A549 (cell line): ENCODE data around the gene TENT5A. TPM values are rescaled to one million over a fixed set of nuclear protein-coding genes. Genes with fewer than 3 reads are reported as not detected.

ENCODE experiments used
- ATAC-seq, 2 experiments: fragments of 200-7000 bp in 1 of 2; fragments of >200 bp in 1 of 2; cut with Nextera tagmentation in 1 of 2; cut with Tn5 transposase in 1 of 2; 3 replicates each; pipeline versions ENCODE4 v1.8.0 to v1.9.1; 2018 to 2020; ENCODE audit warnings: mild to moderate bottlenecking in 1 of 2, moderate library complexity in 1 of 2
- CTCF ChIA-PET: fragments of 300-600 bp; sonication (Branson Sonifier 250); formaldehyde crosslinking; extraction: SDS; loops from one replicate; lab custom pipeline; 2021; ENCODE audit warnings: antibody characterized with exemption, inconsistent platforms; lab: Yijun Ruan, JAX
- POLR2A ChIA-PET: fragments of 350-600 bp; formaldehyde crosslinking; extraction: SDS; loops from one replicate; lab custom pipeline; 2021; ENCODE audit warnings: antibody characterized with exemption, inconsistent platforms; lab: Yijun Ruan, JAX
- DNase-seq, 2 experiments: peaks; one replicate each; pipeline versions ENCODE4 v3.0.0 to v3.0.0-alpha.2; 2011 to 2016; ENCODE audit warnings: low read depth in 1 of 2, low spot score in 1 of 2
- FAIRE-seq: peaks from 2 replicates; lab custom pipeline; 2011; peaks lifted over from hg19 to GRCh38; lab: Jason Lieb, UNC
- H3K27ac ChIP-seq, 2 experiments: fragments of >200 bp; sonication (Bioruptor Twin); formaldehyde crosslinking; 3 replicates each; pipeline ENCODE4 v1.5.1; 2016 to 2017
- H3K4me1 ChIP-seq: fragments of >200 bp; sonication (Bioruptor Twin); formaldehyde crosslinking; 3 replicates; pipeline ENCODE4 v1.6.1; 2016
- H3K4me2 ChIP-seq: fragments of >200 bp; sonication (Bioruptor Twin); formaldehyde crosslinking; 3 replicates; pipeline ENCODE4 v1.6.1; 2016
- H3K4me3 ChIP-seq: fragments of >200 bp; sonication (Bioruptor Twin); formaldehyde crosslinking; 3 replicates; pipeline ENCODE4 v1.5.1; 2016
- H3K9me3 ChIP-seq: fragments of >200 bp; sonication (Bioruptor Twin); formaldehyde crosslinking; 3 replicates; pipeline ENCODE4 v1.6.1; 2016
- ATOH8 ChIP-seq: fragments of 250-450 bp; sonication (Bioruptor Pico); IDR thresholded peaks from 2 replicates; pipeline ENCODE4 v1.5.0; 2020; ENCODE audit warnings: low read depth, mild to moderate bottlenecking, moderate library complexity
- BCL3 ChIP-seq: fragments of >200 bp; sonication (Bioruptor Twin); formaldehyde crosslinking; IDR thresholded peaks from 3 replicates; pipeline ENCODE4 v1.6.1; 2016
- CBX2 ChIP-seq: fragments of 200-600 bp; sonication (generic); IDR thresholded peaks from 2 replicates; pipeline ENCODE4 v1.6.1; 2016; ENCODE audit warnings: low read depth, mild to moderate bottlenecking, borderline replicate concordance
- CBX8 ChIP-seq: fragments of 200-600 bp; sonication (generic); IDR thresholded peaks from 2 replicates; pipeline ENCODE4 v1.6.1; 2016
- CHD4 ChIP-seq: fragments of 200-600 bp; sonication (generic); IDR thresholded peaks from 2 replicates; pipeline ENCODE4 v1.6.1; 2016; ENCODE audit warnings: antibody characterized with exemption, mild to moderate bottlenecking, borderline replicate concordance
- ELK1 ChIP-seq: fragments of 150-350 bp; IDR thresholded peaks from 2 replicates; pipeline ENCODE4 v1.6.1; 2014; ENCODE audit warnings: low read depth, mild to moderate bottlenecking, low read length
- ESRRA ChIP-seq: fragments of 150-350 bp; IDR thresholded peaks from 2 replicates; pipeline ENCODE4 v1.6.1; 2014; ENCODE audit warnings: mild to moderate bottlenecking, low read length, borderline replicate concordance
- HOXB5 ChIP-seq: fragments of 250-450 bp; sonication (Bioruptor Pico); IDR thresholded peaks from 2 replicates; pipeline ENCODE4 v1.5.0; 2020; ENCODE audit warnings: mild to moderate bottlenecking, moderate library complexity
- JUN ChIP-seq, 2 experiments: fragments of >200 bp; sonication (Bioruptor Twin); formaldehyde crosslinking; IDR thresholded peaks; 2 replicates in 1 of 2; 3 replicates in 1 of 2; pipeline ENCODE4 v1.6.1; 2016 to 2017
- JUNB ChIP-seq: fragments of >200 bp; sonication (Bioruptor Twin); formaldehyde crosslinking; IDR thresholded peaks from 2 replicates; pipeline ENCODE4 v1.6.1; 2016
- MAFK ChIP-seq: fragments of 450-650 bp; IDR thresholded peaks from 2 replicates; pipeline ENCODE4 v1.6.1; 2014; ENCODE audit not compliant: partially characterized antibody
- MYC ChIP-seq: IDR thresholded peaks from 2 replicates; pipeline ENCODE4 v1.6.1; 2012; ENCODE audit warnings: mild to moderate bottlenecking, inconsistent platforms, low read length, improper control_type of control experiment, borderline replicate concordance
- PBX3 ChIP-seq: IDR thresholded peaks from 2 replicates; pipeline ENCODE4 v1.6.1; 2012
- PHF8 ChIP-seq: fragments of 200-600 bp; sonication (generic); IDR thresholded peaks from 2 replicates; pipeline ENCODE4 v1.6.1; 2016; ENCODE audit warnings: low read depth, mild to moderate bottlenecking, antibody characterized with exemption, moderate library complexity, borderline replicate concordance
- POLR2AphosphoS2 ChIP-seq: conservative IDR thresholded peaks from 2 replicates; pipeline ENCODE4 v1.6.1; 2012; ENCODE audit warnings: low read length, improper control_type of control experiment, inconsistent platforms
- RAD21 ChIP-seq, 2 experiments: fragments of >200 bp in 1 of 2; sonication (Bioruptor Twin) in 1 of 2; formaldehyde crosslinking in 1 of 2; IDR thresholded peaks in 1 of 2; conservative IDR thresholded peaks in 1 of 2; 2 replicates in 1 of 2; 3 replicates in 1 of 2; pipeline ENCODE4 v1.6.1; 2012 to 2018; ENCODE audit warnings: inconsistent platforms in 1 of 2
- RCOR1 ChIP-seq: fragments of 150-350 bp; IDR thresholded peaks from 2 replicates; pipeline ENCODE4 v1.6.1; 2014; ENCODE audit warnings: antibody characterized with exemption, low read length, low read depth
- REST ChIP-seq: fragments of 200-600 bp; sonication (generic); IDR thresholded peaks from 2 replicates; pipeline ENCODE4 v1.6.1; 2016; ENCODE audit warnings: antibody characterized with exemption, mild to moderate bottlenecking, moderate library complexity
- TFCP2L1 ChIP-seq: fragments of 250-450 bp; sonication (Bioruptor Pico); IDR thresholded peaks from 2 replicates; pipeline ENCODE4 v1.5.0; 2021; ENCODE audit warnings: mild to moderate bottlenecking
- ZFP36 ChIP-seq: fragments of 450-650 bp; IDR thresholded peaks from 2 replicates; pipeline ENCODE4 v1.6.1; 2014; ENCODE audit warnings: borderline replicate concordance; ENCODE audit not compliant: partially characterized antibody
- WGBS: methylation state at CpG from one replicate; pipeline ENCODE4 v1.1.6; 2017; ENCODE audit errors: missing lambda C conversion rate; 5-methylcytosine and 5-hydroxymethylcytosine counted together
- polyA plus RNA-seq, 4 experiments: library from polyadenylated mRNA; depleted of rRNA in 3 of 4; stranded (reverse); fragments of >200 nt; fragmentation: RNase III in 1 of 4; extraction: RNeasy Plus Mini Kit Qiagen cat#74134 plus additional on column Dnase treatment in 1 of 4; gene quantifications; 2 replicates in 3 of 4; 3 replicates in 1 of 4; pipeline ENCODE4 v1.2.3, GENCODE V29; 2011 to 2017

Gene TENT5A
- polyA plus RNA-seq, 2 of the 4 experiments (the other 2 are of a cell fraction) = 1.1 to 1.8 TPM

GRCh38 chr6:81700414-81700813 lies 52.1 kb downstream of the TENT5A start:
- H3K4me3 ChIP-seq = no peak overlapping the region
- POLR2A ChIA-PET = no interaction called here
- FAIRE-seq = no peak
- 68% methylated on average over 1 of the region's 1 CpG for WGBS
- no peaks in the 10 kb centered on the region for H3K9me3 ChIP-seq
- TF ChIP-seq PHF8 (no peak), RCOR1 (no peak), BCL3 (no peak), RAD21 (conservative IDR thresholded peaks at IDR 0.05 in 1 of 2, IDR thresholded peaks at IDR 0.05 in 1 of 2) (no peak), ESRRA (no peak), JUNB (no peak), CHD4 (no peak), HOXB5 (CRISPR knock-in tag) (no peak), PBX3 (no peak), TFCP2L1 (no peak), ELK1 (no peak), CBX8 (no peak), REST (no peak)
- TF ChIP-seq, all 56 proteins: peak for 0
- no peak for DNase-seq
- peaks cover 10% of the 10 kb centered on the region; the same call in 1 of the 3 replicates for H3K4me1 ChIP-seq
- CTCF ChIA-PET = no interaction called here
- no peak overlapping the region for H3K4me2 ChIP-seq
- ATAC-seq = no peak
- no peak overlapping the region for H3K27ac ChIP-seq

- Histone ChIP-seq H3K4me1 (peaks cover 10% of the 10 kb centered on the region; the same call in 1 of the 3 replicates), H3K4me2 (no peak overlapping the region), H3K4me3 (no peak overlapping the region), H3K9me3 (no peaks in the 10 kb centered on the region), H3K27ac (no peak overlapping the region)
- CTCF ChIA-PET = no interaction called here
- DNase-seq = no peak
- TF ChIP-seq MAFK (no peak), RAD21 (conservative IDR thresholded peaks at IDR 0.05 in 1 of 2, IDR thresholded peaks at IDR 0.05 in 1 of 2) (no peak), POLR2AphosphoS2 (no peak), MYC (no peak), JUN (IDR thresholded peaks at IDR 0.05) (no peak), CBX2 (no peak), PHF8 (no peak), ATOH8 (no peak), PBX3 (no peak), TFCP2L1 (no peak), ZFP36 (no peak)
- 49% methylated on average over 6 of the region's 6 CpGs for WGBS
- POLR2A ChIA-PET = no interaction called here
- FAIRE-seq = no peak
- ATAC-seq = no peak
These were observed 54.9 kb downstream of the TENT5A start for GRCh38 chr6:81697559-81697958.
